Chondrocyte (in vitro differentiated cells): ENCODE results near the gene KCNH2. TPM values are rescaled to one million over a fixed set of nuclear protein-coding genes. Genes with fewer than 3 reads are reported as not detected.
A peak's percentile ranks its signal among the peaks of the same experiment; 100 is the strongest.

Experiments
- DNase-seq: peaks from one replicate; pipeline ENCODE4 v3.0.0; 2021; ENCODE audit warnings: mixed read lengths, low spot score
- H3K27ac Mint-ChIP-seq: one replicate; pipeline ENCODE4 v1.8.0; 2021; ENCODE audit warnings: mild to moderate bottlenecking, moderate library complexity, mixed read lengths; ENCODE audit not compliant: unreplicated experiment
- H3K27me3 Mint-ChIP-seq: 2 replicates; pipeline ENCODE4 v1.8.0; 2021; ENCODE audit warnings: low read depth, mixed read lengths
- H3K36me3 Mint-ChIP-seq: 2 replicates; pipeline ENCODE4 v1.8.0; 2021; ENCODE audit warnings: low read depth, mixed read lengths
- H3K4me1 Mint-ChIP-seq: 2 replicates; pipeline ENCODE4 v1.8.0; 2021; ENCODE audit warnings: low read depth, mild to moderate bottlenecking, mixed read lengths
- H3K4me3 Mint-ChIP-seq: one replicate; pipeline ENCODE4 v1.8.0; 2021; ENCODE audit warnings: mild to moderate bottlenecking, moderate library complexity, mixed read lengths; ENCODE audit not compliant: unreplicated experiment
- H3K9me3 Mint-ChIP-seq: 2 replicates; pipeline ENCODE4 v1.8.0; 2021; ENCODE audit warnings: low read depth, mixed read lengths
- total RNA-seq: library from RNA; stranded (reverse); gene quantifications from 3 replicates; pipeline ENCODE4 v1.2.1, GENCODE V29; 2021
- TF ChIP-seq, protein P1 (sequence below): fragments of 200-600 bp; sonication (generic); IDR thresholded peaks from 2 replicates; pipeline ENCODE4 v1.5.0; 2021; ENCODE audit warnings: antibody characterized with exemption, mild to moderate bottlenecking, moderate library complexity

The KCNH2 gene
- total RNA-seq, 1 donor from 2014 or later: 0.30 TPM

- Mint-ChIP-seq H3K4me1 (peaks cover 9% of the 10 kb centered on the region), H3K36me3 (no peaks in the 10 kb centered on the region), H3K4me3 (no peak overlapping the region), H3K27me3 (peaks cover 17% of the 10 kb centered on the region), H3K9me3 (no peaks in the 10 kb centered on the region), H3K27ac (no peak overlapping the region)
- TF ChIP-seq, protein P1, sequence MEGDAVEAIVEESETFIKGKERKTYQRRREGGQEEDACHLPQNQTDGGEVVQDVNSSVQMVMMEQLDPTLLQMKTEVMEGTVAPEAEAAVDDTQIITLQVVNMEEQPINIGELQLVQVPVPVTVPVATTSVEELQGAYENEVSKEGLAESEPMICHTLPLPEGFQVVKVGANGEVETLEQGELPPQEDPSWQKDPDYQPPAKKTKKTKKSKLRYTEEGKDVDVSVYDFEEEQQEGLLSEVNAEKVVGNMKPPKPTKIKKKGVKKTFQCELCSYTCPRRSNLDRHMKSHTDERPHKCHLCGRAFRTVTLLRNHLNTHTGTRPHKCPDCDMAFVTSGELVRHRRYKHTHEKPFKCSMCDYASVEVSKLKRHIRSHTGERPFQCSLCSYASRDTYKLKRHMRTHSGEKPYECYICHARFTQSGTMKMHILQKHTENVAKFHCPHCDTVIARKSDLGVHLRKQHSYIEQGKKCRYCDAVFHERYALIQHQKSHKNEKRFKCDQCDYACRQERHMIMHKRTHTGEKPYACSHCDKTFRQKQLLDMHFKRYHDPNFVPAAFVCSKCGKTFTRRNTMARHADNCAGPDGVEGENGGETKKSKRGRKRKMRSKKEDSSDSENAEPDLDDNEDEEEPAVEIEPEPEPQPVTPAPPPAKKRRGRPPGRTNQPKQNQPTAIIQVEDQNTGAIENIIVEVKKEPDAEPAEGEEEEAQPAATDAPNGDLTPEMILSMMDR: no peak
- DNase-seq: no peak
Measured at GRCh38 chr7:150935149-150935548, 43.0 kb downstream of the KCNH2 start.

- no peak for DNase-seq
- H3K4me1 Mint-ChIP-seq: peaks cover 9% of the 10 kb centered on the region
- no peaks in the 10 kb centered on the region for H3K36me3 Mint-ChIP-seq
Measured at GRCh38 chr7:150934045-150934766, 43.9 kb downstream of the KCNH2 start.

GRCh38 chr7:150931199-150931869 lies 46.8 kb downstream of the KCNH2 start:
- no peak for DNase-seq
- Mint-ChIP-seq H3K27ac (no peak overlapping the region), H3K36me3 (no peaks in the 10 kb centered on the region), H3K9me3 (no peaks in the 10 kb centered on the region), H3K27me3 (peaks cover 22% of the 10 kb centered on the region), H3K4me3 (no peak overlapping the region), H3K4me1 (no peaks in the 10 kb centered on the region)
- TF ChIP-seq, protein P1: no peak

More at GRCh38 chr7:150934045-150934766, 43.9 kb downstream of the KCNH2 start:
- H3K4me3 Mint-ChIP-seq: no peak overlapping the region
- TF ChIP-seq, protein P1: no peak
- peaks cover 25% of the 10 kb centered on the region for H3K27me3 Mint-ChIP-seq
- H3K27ac Mint-ChIP-seq: no peak overlapping the region
- no peaks in the 10 kb centered on the region for H3K9me3 Mint-ChIP-seq

DNA sequence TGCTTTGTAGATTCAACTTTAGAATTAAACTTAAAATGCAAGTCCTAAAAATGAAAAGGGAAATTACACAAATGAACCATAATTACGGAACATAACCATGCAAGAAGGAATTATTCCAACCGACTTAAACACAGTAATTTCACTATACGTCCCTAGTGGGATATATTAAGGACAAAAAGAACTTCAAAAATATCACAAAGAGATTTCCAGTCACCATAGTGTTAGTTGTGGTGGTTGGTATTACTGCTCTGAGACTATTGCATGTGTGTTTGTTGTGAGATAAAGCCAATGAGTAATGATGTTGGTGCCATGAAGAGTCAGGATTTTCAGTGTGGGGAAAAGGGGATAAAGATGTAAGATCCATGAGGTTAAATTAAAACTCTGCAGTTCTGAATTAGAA lies 49.6 kb downstream of the KCNH2 start:
- Mint-ChIP-seq H3K27ac (no peak overlapping the region), H3K9me3 (no peaks in the 10 kb centered on the region), H3K27me3 (peaks cover 26% of the 10 kb centered on the region), H3K36me3 (no peaks in the 10 kb centered on the region), H3K4me1 (no peaks in the 10 kb centered on the region), H3K4me3 (no peak overlapping the region)
- TF ChIP-seq, protein P1: no peak
- no peak for DNase-seq

- H3K27me3 Mint-ChIP-seq: peaks cover 26% of the 10 kb centered on the region
- DNase-seq: no peak
- no peak overlapping the region for H3K4me3 Mint-ChIP-seq
- H3K27ac Mint-ChIP-seq: no peak overlapping the region
- H3K36me3 Mint-ChIP-seq: no peaks in the 10 kb centered on the region
- no peaks in the 10 kb centered on the region for H3K9me3 Mint-ChIP-seq
- TF ChIP-seq, protein P1: peak; percentile 14
- no peaks in the 10 kb centered on the region for H3K4me1 Mint-ChIP-seq
Measured at GRCh38 chr7:150927956-150928344, 50.2 kb downstream of the KCNH2 start.
